ENCODE results near the gene PCDHGB7. TPM values are rescaled to one million over a fixed set of nuclear protein-coding genes. Genes with fewer than 3 reads are reported as not detected.
"Not testable (repeated sequence)": the region's sequence is repeated elsewhere in the genome, so short reads cannot be mapped to it uniquely, and the experiment has no call there.

PCDHGB7 gene
- total RNA-seq, 6 experiments from 2014 or later: 5.8 to 21.7 (median 6.8) TPM

DNA sequence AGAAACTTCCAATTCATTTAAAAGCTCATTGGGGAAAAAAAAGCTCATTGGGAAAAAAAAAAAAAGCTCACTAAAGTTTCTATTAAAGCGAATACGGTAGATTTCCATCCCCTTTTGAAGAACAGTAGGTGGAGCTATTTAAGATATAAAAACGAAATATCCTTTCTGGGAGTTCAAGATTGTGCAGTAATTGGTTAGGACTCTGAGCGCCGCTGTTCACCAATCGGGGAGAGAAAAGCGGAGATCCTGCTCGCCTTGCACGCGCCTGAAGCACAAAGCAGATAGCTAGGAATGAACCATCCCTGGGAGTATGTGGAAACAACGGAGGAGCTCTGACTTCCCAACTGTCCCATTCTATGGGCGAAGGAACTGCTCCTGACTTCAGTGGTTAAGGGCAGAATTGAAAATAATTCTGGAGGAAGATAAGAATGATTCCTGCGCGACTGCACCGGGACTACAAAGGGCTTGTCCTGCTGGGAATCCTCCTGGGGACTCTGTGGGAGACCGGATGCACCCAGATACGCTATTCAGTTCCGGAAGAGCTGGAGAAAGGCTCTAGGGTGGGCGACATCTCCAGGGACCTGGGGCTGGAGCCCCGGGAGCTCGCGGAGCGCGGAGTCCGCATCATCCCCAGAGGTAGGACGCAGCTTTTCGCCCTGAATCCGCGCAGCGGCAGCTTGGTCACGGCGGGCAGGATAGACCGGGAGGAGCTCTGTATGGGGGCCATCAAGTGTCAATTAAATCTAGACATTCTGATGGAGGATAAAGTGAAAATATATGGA lies 13.0 kb downstream of the PCDHGB7 start, which contains the start of gene PCDHGA12:
Gene PCDHGA12 (plus strand): TSS at position 176 of the 782 bp plus-strand sequence. CDS start 253 bp downstream, at position 429.
- H3K9me3 Mint-ChIP-seq: peaks cover 43% of the 10 kb centered on the region
- H3K4me3 Mint-ChIP-seq: peak within 1 kb of the TSS; percentile 81
- H3K27me3 Mint-ChIP-seq (ENCODE audit: insufficient read depth): peaks cover 5% of the 10 kb centered on the region
- H3K4me1 Mint-ChIP-seq (ENCODE audit: low read depth): peaks cover 35% of the 10 kb centered on the region
- peak; percentile 83 for TF ChIP-seq CTCF (IDR thresholded peaks at IDR 0.05)
- peak within 1 kb of the TSS; percentile 76 for H3K27ac Mint-ChIP-seq
- DNase-seq: peak; percentile 88
- peaks cover 52% of the 10 kb centered on the region for H3K36me3 Mint-ChIP-seq (ENCODE audit: low read depth)

DNA sequence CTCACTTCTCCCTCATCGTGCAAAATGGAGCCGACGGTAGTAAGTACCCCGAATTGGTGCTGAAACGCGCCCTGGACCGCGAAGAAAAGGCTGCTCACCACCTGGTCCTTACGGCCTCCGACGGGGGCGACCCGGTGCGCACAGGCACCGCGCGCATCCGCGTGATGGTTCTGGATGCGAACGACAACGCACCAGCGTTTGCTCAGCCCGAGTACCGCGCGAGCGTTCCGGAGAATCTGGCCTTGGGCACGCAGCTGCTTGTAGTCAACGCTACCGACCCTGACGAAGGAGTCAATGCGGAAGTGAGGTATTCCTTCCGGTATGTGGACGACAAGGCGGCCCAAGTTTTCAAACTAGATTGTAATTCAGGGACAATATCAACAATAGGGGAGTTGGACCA lies 13.8 kb downstream of the PCDHGB7 start:
- no peak for TF ChIP-seq CTCF (IDR thresholded peaks at IDR 0.05)
- H3K4me1 Mint-ChIP-seq (ENCODE audit: low read depth): peaks cover 43% of the 10 kb centered on the region
- peaks cover 5% of the 10 kb centered on the region for H3K27me3 Mint-ChIP-seq (ENCODE audit: insufficient read depth)
- H3K4me3 Mint-ChIP-seq: no peak overlapping the region; the same call in 1 of the 2 replicates
- DNase-seq: no peak
- H3K9me3 Mint-ChIP-seq: peaks cover 43% of the 10 kb centered on the region
- no peak overlapping the region for H3K27ac Mint-ChIP-seq
- peaks cover 46% of the 10 kb centered on the region for H3K36me3 Mint-ChIP-seq (ENCODE audit: low read depth)

DNA sequence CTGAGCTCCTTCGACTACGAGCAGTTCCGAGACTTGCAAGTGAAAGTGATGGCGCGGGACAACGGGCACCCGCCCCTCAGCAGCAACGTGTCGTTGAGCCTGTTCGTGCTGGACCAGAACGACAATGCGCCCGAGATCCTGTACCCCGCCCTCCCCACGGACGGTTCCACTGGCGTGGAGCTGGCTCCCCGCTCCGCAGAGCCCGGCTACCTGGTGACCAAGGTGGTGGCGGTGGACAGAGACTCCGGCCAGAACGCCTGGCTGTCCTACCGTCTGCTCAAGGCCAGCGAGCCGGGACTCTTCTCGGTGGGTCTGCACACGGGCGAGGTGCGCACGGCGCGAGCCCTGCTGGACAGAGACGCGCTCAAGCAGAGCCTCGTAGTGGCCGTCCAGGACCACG lies 14.8 kb downstream of the PCDHGB7 start:
- not testable (repeated sequence) for H3K27me3 Mint-ChIP-seq (ENCODE audit: insufficient read depth); DNase-seq; H3K27ac Mint-ChIP-seq; H3K4me3 Mint-ChIP-seq
- Mint-ChIP-seq H3K9me3 (peaks cover 34% of the 10 kb centered on the region), H3K4me1 (ENCODE audit: low read depth) (peaks cover 53% of the 10 kb centered on the region), H3K36me3 (ENCODE audit: low read depth) (peaks cover 38% of the 10 kb centered on the region)

DNA sequence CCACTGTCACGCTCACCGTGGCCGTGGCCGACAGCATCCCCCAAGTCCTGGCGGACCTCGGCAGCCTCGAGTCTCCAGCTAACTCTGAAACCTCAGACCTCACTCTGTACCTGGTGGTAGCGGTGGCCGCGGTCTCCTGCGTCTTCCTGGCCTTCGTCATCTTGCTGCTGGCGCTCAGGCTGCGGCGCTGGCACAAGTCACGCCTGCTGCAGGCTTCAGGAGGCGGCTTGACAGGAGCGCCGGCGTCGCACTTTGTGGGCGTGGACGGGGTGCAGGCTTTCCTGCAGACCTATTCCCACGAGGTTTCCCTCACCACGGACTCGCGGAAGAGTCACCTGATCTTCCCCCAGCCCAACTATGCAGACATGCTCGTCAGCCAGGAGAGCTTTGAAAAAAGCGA lies 15.2 kb downstream of the PCDHGB7 start:
- not testable (repeated sequence) for H3K27ac Mint-ChIP-seq; H3K27me3 Mint-ChIP-seq (ENCODE audit: insufficient read depth); DNase-seq
- peak overlapping the region; percentile 28; the same call in 1 of the 2 replicates for H3K4me3 Mint-ChIP-seq
- peaks cover 38% of the 10 kb centered on the region for H3K36me3 Mint-ChIP-seq (ENCODE audit: low read depth)
- peaks cover 57% of the 10 kb centered on the region for H3K4me1 Mint-ChIP-seq (ENCODE audit: low read depth)
- H3K9me3 Mint-ChIP-seq: peaks cover 33% of the 10 kb centered on the region

GRCh38 chr5:141434006-141434405 lies 16.5 kb downstream of the PCDHGB7 start:
- TF ChIP-seq CTCF (IDR thresholded peaks at IDR 0.05): no peak
- Mint-ChIP-seq H3K27ac (peak overlapping the region; percentile 25; the same call in 1 of the 2 replicates), H3K4me3 (peak overlapping the region; percentile 57), H3K36me3 (ENCODE audit: low read depth) (peaks cover 32% of the 10 kb centered on the region), H3K9me3 (peaks cover 27% of the 10 kb centered on the region), H3K4me1 (ENCODE audit: low read depth) (peaks cover 64% of the 10 kb centered on the region), H3K27me3 (ENCODE audit: insufficient read depth) (peaks cover 5% of the 10 kb centered on the region)
- peak; percentile 45 for DNase-seq

- peaks cover 34% of the 10 kb centered on the region for H3K36me3 Mint-ChIP-seq (ENCODE audit: low read depth)
- H3K9me3 Mint-ChIP-seq: peaks cover 13% of the 10 kb centered on the region
- peaks cover 62% of the 10 kb centered on the region for H3K4me1 Mint-ChIP-seq (ENCODE audit: low read depth)
- peak overlapping the region; percentile 57 for H3K4me3 Mint-ChIP-seq
- H3K27ac Mint-ChIP-seq: peak overlapping the region; percentile 73
- no peak for TF ChIP-seq CTCF (IDR thresholded peaks at IDR 0.05)
- no peaks in the 10 kb centered on the region; the same call in 1 of the 2 replicates for H3K27me3 Mint-ChIP-seq (ENCODE audit: insufficient read depth)
- DNase-seq: peak; percentile 41
These were observed 19.7 kb downstream of the PCDHGB7 start for GRCh38 chr5:141437221-141437620.
